ENCODE results near the gene AKT2.

The AKT2 gene

DNA sequence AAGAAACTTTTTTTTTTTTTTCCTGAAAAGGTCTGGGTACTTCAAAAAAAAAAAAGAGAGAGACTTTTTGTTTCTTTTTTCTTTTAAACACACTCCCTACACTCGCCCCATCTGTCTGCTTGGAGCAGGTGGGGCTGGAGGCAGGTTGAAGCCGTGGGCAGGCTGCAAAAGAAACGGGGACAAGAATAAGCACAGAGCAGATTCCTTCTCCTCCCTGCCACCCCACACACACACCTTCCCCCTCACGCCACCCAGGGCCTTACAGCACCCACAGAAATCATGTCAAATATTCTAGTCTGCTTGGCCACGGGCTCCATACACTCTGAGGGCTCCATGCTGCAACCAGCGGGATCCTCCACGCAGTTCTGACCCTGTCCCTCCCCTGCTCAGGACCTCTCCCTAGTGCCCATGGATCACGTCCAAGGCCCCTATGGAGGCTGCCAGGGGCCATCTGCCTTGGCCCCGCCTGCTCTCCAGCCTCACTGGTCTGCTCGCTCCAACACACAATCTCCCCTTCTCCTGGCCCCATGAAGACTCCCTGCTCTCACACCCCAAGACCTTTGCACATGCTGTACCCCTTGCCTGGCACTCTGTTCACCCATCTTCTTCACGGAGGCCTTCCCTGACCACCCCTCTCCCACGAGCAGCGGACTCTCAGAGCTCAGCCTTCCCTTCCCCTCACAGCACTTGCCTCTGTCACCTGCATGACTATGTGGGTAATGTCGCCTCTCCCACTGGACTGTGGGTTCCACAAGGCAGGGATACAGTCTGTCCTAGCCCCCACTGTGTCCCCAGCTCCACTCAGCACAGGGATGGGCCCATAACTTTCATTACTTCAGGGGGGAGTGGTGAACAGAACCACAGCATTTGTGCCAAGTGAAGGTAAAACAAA is 11.4 kb downstream of the AKT2 start:
- DNase-seq (ENCODE audit: low spot score), result no peak

- DNase-seq (ENCODE audit: low spot score), result no peak
Measured at GRCh38 chr19:40272261-40272660, 12.9 kb downstream of the AKT2 start.

- DNase-seq (ENCODE audit: low spot score), result no peak
Measured at GRCh38 chr19:40271706-40272105, 13.4 kb downstream of the AKT2 start.

GRCh38 chr19:40270362-40271089 is 14.6 kb downstream of the AKT2 start:
- DNase-seq (ENCODE audit: low spot score), result no peak

DNA sequence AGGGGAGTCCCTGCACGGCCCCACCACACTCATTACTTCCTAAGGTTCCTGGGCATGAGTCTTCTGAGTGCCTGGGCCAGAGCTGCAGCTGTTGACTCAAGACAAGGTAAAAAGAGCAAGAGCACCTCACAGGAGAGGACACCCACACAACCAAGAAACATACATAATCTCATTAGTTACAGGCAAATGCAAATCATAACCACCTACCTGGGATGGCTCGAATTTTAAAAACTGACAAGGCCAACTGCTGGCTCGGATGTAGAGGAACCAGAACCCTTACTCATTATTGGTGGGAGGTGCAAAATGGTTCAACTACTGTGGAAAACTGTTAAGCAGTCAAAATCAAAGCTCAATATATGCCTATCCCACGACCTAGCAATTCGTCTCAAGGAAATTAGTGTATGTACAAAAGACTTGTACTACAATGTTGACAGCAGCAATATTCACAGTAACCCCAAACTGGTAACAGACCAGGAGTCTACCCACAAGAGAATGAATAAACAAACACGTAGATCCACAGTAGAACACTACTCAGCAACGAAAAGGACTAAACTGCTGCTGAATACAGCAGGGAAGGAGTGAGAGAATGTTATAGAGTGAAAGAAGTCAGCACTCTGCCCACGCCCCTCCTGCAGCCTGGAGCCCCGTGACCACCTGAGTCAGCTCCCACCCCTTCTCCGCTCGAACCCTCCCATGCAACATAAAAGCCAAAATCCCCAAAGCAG is 15.8 kb downstream of the AKT2 start:
- no peak for DNase-seq (ENCODE audit: low spot score)

- no peak for DNase-seq (ENCODE audit: low spot score)
Measured at GRCh38 chr19:40267601-40267997, 17.5 kb downstream of the AKT2 start.

DNA sequence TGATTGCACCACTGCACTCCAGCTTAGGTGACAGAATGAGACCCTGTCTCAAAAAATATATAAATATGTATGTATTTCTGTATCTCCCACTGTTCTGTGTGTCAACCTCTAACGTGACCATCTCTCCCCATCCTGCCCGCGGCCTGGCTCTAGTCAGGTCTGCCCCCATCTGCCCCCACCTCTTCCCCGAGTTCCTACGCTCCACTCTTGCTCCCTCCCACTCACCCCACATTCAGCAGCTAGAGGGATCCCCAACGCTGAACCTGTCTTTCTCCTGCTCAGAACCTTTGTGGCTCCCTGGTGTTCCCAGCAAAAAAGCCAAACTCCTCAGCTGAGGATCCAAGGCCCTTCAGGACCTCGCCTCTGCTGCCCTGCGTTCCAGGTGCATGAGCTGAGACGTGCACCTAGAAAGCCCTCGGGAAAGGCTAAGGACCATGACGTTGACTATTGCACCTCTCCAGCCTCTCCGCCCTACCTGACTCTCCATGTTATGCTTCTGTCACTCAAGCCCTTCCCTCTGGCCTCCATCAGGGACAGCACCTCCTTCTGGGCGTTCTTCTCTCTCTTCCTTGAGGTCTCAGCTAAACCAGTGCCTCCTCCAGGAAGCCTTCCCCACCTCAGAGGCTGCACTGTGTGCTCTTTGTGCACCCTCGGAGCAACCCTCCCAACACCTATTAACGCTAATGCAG is 18.1 kb downstream of the AKT2 start:
- no peak for DNase-seq (ENCODE audit: low spot score)

DNA sequence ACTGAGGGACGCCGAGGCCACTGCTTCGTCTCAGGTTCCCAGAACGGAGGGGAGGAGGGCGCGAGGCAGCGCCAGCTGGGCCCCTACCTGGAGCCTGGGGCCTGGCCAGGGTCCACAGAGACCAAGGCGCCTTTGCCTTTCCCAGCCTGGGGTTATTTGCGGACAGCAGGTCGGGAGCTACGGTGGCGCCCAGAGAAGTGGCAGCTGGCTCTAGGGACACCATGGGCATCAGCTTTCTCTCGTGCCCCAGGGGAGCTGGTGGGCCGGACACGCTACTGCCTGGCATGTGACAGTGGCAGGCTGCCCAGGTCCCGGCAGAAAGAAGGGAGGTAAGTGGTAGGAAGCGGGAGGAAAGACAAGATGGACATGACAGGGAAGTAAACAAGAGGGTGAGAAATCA is 19.0 kb downstream of the AKT2 start:
- no peak for DNase-seq (ENCODE audit: low spot score)

- no peak for DNase-seq (ENCODE audit: low spot score)
Measured at GRCh38 chr19:40265763-40266099, 19.4 kb downstream of the AKT2 start.

- no peak for DNase-seq (ENCODE audit: low spot score)
Measured at GRCh38 chr19:40265055-40265762, 19.9 kb downstream of the AKT2 start.

- no peak for DNase-seq (ENCODE audit: low spot score)
Measured at GRCh38 chr19:40264314-40265054, 20.7 kb downstream of the AKT2 start.

GRCh38 chr19:40263440-40264313 is 21.5 kb downstream of the AKT2 start:
- no peak for DNase-seq (ENCODE audit: low spot score)

DNA sequence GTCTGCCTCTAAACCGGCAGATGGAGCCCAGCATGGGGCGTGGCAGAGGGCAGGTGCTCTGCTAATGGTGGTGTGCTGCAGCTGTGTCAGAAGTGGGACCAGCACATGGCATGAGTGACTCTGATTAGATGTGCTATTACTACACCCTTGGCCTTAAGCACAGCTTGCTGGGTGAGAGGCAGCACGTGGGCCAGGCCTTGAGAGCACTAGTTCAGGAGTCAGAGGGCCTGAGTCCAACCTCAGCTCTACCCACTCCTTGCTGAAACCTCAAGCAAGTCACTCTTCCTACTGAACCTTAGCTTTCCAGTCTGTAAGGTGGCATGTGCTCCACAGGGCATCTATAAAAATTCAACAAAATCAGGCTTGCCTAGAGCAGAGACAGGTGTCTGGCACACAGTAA is 22.7 kb downstream of the AKT2 start:
- DNase-seq (ENCODE audit: low spot score), result no peak

- DNase-seq (ENCODE audit: low spot score), result no peak
Measured at GRCh38 chr19:40261631-40262030, 23.5 kb downstream of the AKT2 start.

GRCh38 chr19:40257096-40257517 is 28.0 kb downstream of the AKT2 start:
- DNase-seq (ENCODE audit: low spot score), result no peak

DNA sequence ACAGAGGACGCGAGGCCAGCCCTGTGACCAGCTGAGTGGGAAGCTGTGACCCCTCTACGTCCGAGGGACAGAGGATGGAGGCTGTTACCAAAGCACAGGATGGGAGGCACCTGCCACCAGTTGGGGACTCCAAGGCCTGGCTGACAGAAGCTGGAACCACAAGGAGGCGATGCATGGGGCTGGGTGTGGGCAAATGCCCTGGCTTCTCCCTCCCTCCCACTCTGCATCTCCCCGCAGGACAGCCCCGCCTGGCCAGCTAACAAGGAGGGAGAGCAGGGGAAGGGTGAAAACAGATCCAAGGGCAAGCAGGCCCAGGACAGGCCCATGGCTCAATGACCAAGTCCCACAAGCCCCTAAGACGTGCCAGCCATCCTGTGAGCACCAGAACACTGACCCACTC is 28.6 kb downstream of the AKT2 start:
- no peak for DNase-seq (ENCODE audit: low spot score)

- no peak for DNase-seq (ENCODE audit: low spot score)
Measured at GRCh38 chr19:40255619-40256166, 29.5 kb downstream of the AKT2 start.

GRCh38 chr19:40254714-40255418 is 30.3 kb downstream of the AKT2 start:
- DNase-seq (ENCODE audit: low spot score), result no peak

DNA sequence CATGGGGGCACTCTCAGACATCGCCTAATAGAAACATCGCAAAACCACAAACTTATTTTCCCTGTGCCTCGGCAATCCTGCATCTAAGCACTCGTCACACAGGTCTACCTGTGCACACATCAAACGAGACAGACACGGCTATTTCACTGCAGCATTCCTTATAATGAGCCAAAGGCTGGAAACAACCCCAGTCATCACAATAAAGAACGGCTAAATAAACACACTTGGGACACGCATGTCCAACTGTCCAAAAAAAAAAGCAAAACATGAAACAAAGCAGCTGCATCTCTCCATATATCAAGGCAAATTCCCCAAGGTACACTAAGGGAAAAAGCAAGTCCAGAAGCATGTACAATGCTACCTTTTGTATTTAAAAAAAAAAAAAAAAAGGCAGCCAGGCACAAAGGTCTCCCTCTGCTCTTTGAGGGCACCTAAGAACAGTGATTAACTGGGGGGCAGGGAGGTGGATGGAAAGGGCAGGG is 31.5 kb downstream of the AKT2 start:
- DNase-seq (ENCODE audit: low spot score), result no peak
